Measurements from ENCODE around the gene CTNNB1.

The CTNNB1 gene

GRCh38 chr3:41260063-41260450 lies 60.8 kb downstream of the CTNNB1 start:
- no peaks in the 10 kb centered on the region for H3K36me3 ChIP-seq (ENCODE audit: insufficient read depth, low read length)
- H3K4me2 ChIP-seq (ENCODE audit: low read length): no peak overlapping the region

GRCh38 chr3:41265011-41265545 lies 65.8 kb downstream of the CTNNB1 start:
- Histone ChIP-seq H3K36me3 (ENCODE audit: insufficient read depth, low read length) (no peaks in the 10 kb centered on the region), H2AFZ (ENCODE audit: low read length) (no peak overlapping the region), H3K27ac (ENCODE audit: low read depth, low read length, poor library complexity, severe bottlenecking) (no peak overlapping the region), H3K79me2 (ENCODE audit: insufficient read depth, low read length) (no peaks in the 10 kb centered on the region), H3K4me1 (ENCODE audit: insufficient read depth, low read length, severe bottlenecking) (no peaks in the 10 kb centered on the region), H3K9me2 (ENCODE audit: low read depth, low read length) (no peaks in the 10 kb centered on the region), H4K20me1 (ENCODE audit: insufficient read depth, low read length) (no peaks in the 10 kb centered on the region), H3K9me3 (ENCODE audit: low read length) (no peaks in the 10 kb centered on the region), H3K4me2 (ENCODE audit: low read length) (no peak overlapping the region), H3K27me3 (ENCODE audit: insufficient read depth, low read length) (no peaks in the 10 kb centered on the region), H3K9ac (ENCODE audit: low read length) (no peak overlapping the region), H3K4me3 (ENCODE audit: low read depth, low read length, poor library complexity, severe bottlenecking) (no peak overlapping the region), H3F3A (ENCODE audit: insufficient read depth, low read length) (no peaks in the 10 kb centered on the region)
- no peak for TF ChIP-seq EZH2 (IDR thresholded peaks at IDR 0.05; ENCODE audit: borderline replicate concordance, low read length)
- TF ChIP-seq, protein P1, sequence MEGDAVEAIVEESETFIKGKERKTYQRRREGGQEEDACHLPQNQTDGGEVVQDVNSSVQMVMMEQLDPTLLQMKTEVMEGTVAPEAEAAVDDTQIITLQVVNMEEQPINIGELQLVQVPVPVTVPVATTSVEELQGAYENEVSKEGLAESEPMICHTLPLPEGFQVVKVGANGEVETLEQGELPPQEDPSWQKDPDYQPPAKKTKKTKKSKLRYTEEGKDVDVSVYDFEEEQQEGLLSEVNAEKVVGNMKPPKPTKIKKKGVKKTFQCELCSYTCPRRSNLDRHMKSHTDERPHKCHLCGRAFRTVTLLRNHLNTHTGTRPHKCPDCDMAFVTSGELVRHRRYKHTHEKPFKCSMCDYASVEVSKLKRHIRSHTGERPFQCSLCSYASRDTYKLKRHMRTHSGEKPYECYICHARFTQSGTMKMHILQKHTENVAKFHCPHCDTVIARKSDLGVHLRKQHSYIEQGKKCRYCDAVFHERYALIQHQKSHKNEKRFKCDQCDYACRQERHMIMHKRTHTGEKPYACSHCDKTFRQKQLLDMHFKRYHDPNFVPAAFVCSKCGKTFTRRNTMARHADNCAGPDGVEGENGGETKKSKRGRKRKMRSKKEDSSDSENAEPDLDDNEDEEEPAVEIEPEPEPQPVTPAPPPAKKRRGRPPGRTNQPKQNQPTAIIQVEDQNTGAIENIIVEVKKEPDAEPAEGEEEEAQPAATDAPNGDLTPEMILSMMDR (IDR thresholded peaks at IDR 0.05; ENCODE audit: low read length): no peak

More at GRCh38 chr3:41260063-41260450, 60.8 kb downstream of the CTNNB1 start:
- H3K4me1 ChIP-seq (ENCODE audit: insufficient read depth, low read length, severe bottlenecking): no peaks in the 10 kb centered on the region
- no peak overlapping the region for H3K27ac ChIP-seq (ENCODE audit: low read depth, low read length, poor library complexity, severe bottlenecking)
- no peak overlapping the region for H3K9ac ChIP-seq (ENCODE audit: low read length)
- no peak overlapping the region for H3K4me3 ChIP-seq (ENCODE audit: low read depth, low read length, poor library complexity, severe bottlenecking)
- no peaks in the 10 kb centered on the region for H3K27me3 ChIP-seq (ENCODE audit: insufficient read depth, low read length)
- TF ChIP-seq EZH2 (IDR thresholded peaks at IDR 0.05; ENCODE audit: borderline replicate concordance, low read length): no peak
- TF ChIP-seq, protein P1 (IDR thresholded peaks at IDR 0.05; ENCODE audit: low read length): no peak
- H4K20me1 ChIP-seq (ENCODE audit: insufficient read depth, low read length): no peaks in the 10 kb centered on the region
- no peaks in the 10 kb centered on the region for H3K79me2 ChIP-seq (ENCODE audit: insufficient read depth, low read length)
- no peaks in the 10 kb centered on the region for H3F3A ChIP-seq (ENCODE audit: insufficient read depth, low read length)
- no peaks in the 10 kb centered on the region for H3K9me2 ChIP-seq (ENCODE audit: low read depth, low read length)
- no peak overlapping the region for H2AFZ ChIP-seq (ENCODE audit: low read length)
- H3K9me3 ChIP-seq (ENCODE audit: low read length): no peaks in the 10 kb centered on the region

DNA sequence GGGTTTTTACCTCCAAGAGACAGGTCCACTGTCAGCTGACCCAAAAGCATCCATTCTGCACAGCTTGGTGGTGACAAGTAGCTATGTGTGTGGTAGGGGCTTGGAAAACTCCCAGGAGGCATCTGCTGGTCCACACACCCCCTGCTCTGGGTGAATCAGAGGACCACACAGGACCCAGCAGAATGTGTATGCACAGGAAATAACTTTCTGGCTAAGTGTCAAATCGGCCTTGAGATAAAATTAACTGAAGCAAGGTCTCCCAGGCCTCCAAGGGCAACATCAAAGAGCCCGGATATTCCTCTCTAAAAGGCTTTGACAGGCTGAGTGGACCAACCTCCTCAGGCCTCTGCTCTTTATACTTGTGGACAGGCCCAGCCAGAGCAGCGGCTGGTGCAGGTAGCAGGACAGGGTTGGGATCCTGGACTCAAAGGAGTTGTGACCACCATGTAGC lies 66.5 kb downstream of the CTNNB1 start:
- H3K27ac ChIP-seq (ENCODE audit: low read depth, low read length, poor library complexity, severe bottlenecking): no peak overlapping the region
- H3K9ac ChIP-seq (ENCODE audit: low read length): no peak overlapping the region
- no peaks in the 10 kb centered on the region for H3K9me2 ChIP-seq (ENCODE audit: low read depth, low read length)
- H3K4me2 ChIP-seq (ENCODE audit: low read length): no peak overlapping the region
- H3K9me3 ChIP-seq (ENCODE audit: low read length): no peaks in the 10 kb centered on the region
- H3K36me3 ChIP-seq (ENCODE audit: insufficient read depth, low read length): no peaks in the 10 kb centered on the region
- TF ChIP-seq, protein P1 (IDR thresholded peaks at IDR 0.05; ENCODE audit: low read length): no peak
- no peak for TF ChIP-seq EZH2 (IDR thresholded peaks at IDR 0.05; ENCODE audit: borderline replicate concordance, low read length)
- no peak overlapping the region for H3K4me3 ChIP-seq (ENCODE audit: low read depth, low read length, poor library complexity, severe bottlenecking)
- H4K20me1 ChIP-seq (ENCODE audit: insufficient read depth, low read length): no peaks in the 10 kb centered on the region
- no peaks in the 10 kb centered on the region for H3F3A ChIP-seq (ENCODE audit: insufficient read depth, low read length)
- H3K79me2 ChIP-seq (ENCODE audit: insufficient read depth, low read length): no peaks in the 10 kb centered on the region
- H3K4me1 ChIP-seq (ENCODE audit: insufficient read depth, low read length, severe bottlenecking): no peaks in the 10 kb centered on the region
- H3K27me3 ChIP-seq (ENCODE audit: insufficient read depth, low read length): no peaks in the 10 kb centered on the region
- no peak overlapping the region for H2AFZ ChIP-seq (ENCODE audit: low read length)
